Inferior parietal cortex (tissue), 1 donor: ENCODE data around the gene MAGI1.

Source experiments
- DNase-seq: peaks from one replicate; pipeline ENCODE4 v3.0.0-alpha.2; 2016; ENCODE audit errors: extremely low spot score

MAGI1 gene

GRCh38 chr3:65945480-65945879 lies 93.2 kb downstream of the MAGI1 start:
- DNase-seq, result no peak

- no peak for DNase-seq
Measured at GRCh38 chr3:65944252-65944651, 94.5 kb downstream of the MAGI1 start.

GRCh38 chr3:65939801-65940246 lies 98.9 kb downstream of the MAGI1 start:
- DNase-seq, result no peak

- no peak for DNase-seq
Measured at GRCh38 chr3:65939184-65939583, 99.5 kb downstream of the MAGI1 start.

GRCh38 chr3:65938676-65939075 lies 100.0 kb downstream of the MAGI1 start:
- no peak for DNase-seq

- DNase-seq, result no peak
Measured at GRCh38 chr3:65938147-65938546, 100.6 kb downstream of the MAGI1 start.

- DNase-seq, result no peak
Measured at GRCh38 chr3:65936908-65937638, 101.6 kb downstream of the MAGI1 start.

- no peak for DNase-seq
Measured at GRCh38 chr3:65935724-65936123, 103.0 kb downstream of the MAGI1 start.

- no peak for DNase-seq
Measured at GRCh38 chr3:65930648-65931047, 108.1 kb downstream of the MAGI1 start.

GRCh38 chr3:65928110-65928509 lies 110.6 kb downstream of the MAGI1 start:
- no peak for DNase-seq

- no peak for DNase-seq
Measured at GRCh38 chr3:65927576-65927975, 111.1 kb downstream of the MAGI1 start.

GRCh38 chr3:65925254-65925954 lies 113.3 kb downstream of the MAGI1 start:
- no peak for DNase-seq

- no peak for DNase-seq
Measured at GRCh38 chr3:65924762-65925161, 114.0 kb downstream of the MAGI1 start.

GRCh38 chr3:65922441-65922840 lies 116.3 kb downstream of the MAGI1 start:
- DNase-seq, result no peak

- no peak for DNase-seq
Measured at GRCh38 chr3:65919826-65920225, 118.9 kb downstream of the MAGI1 start.

GRCh38 chr3:65915477-65915876 lies 123.2 kb downstream of the MAGI1 start:
- no peak for DNase-seq

- no peak for DNase-seq
Measured at GRCh38 chr3:65914740-65915367, 123.9 kb downstream of the MAGI1 start.

- DNase-seq, result no peak
Measured at GRCh38 chr3:65914032-65914739, 124.5 kb downstream of the MAGI1 start.

GRCh38 chr3:65912647-65913046 lies 126.1 kb downstream of the MAGI1 start:
- no peak for DNase-seq

- DNase-seq, result no peak
Measured at GRCh38 chr3:65908588-65908987, 130.1 kb downstream of the MAGI1 start.

GRCh38 chr3:65907232-65908130 lies 131.2 kb downstream of the MAGI1 start:
- DNase-seq, result no peak
